ENCODE results near the gene HTR6. TPM values are rescaled to one million over a fixed set of nuclear protein-coding genes. Genes with fewer than 3 reads are reported as not detected.

Gene HTR6
- polyA plus RNA-seq, 1 donor (not counting 4 experiments of a cell fraction or from before 2014, with no cell fraction given): not detected

- H3K9ac ChIP-seq (ENCODE audit: control insufficient read depth, extremely low read depth, insufficient read depth, low read length): no peak overlapping the region
- no peak for TF ChIP-seq CTCF (optimal IDR thresholded peaks at IDR 0.05 in 1 of 3, IDR thresholded peaks at IDR 0.05 in 1 of 3, conservative IDR thresholded peaks at IDR 0.05 in 1 of 3; ENCODE audit: extremely low read depth in 1 of 3, insufficient read depth in 2 of 3, low read length in 3 of 3)
- TF ChIP-seq EZH2 (IDR thresholded peaks at IDR 0.05; ENCODE audit: low read length): no peak
- no peak for FAIRE-seq
- no peak overlapping the region for H3K27ac ChIP-seq (ENCODE audit: control insufficient read depth, insufficient read depth, low read length)
- no peak overlapping the region for H2AFZ ChIP-seq (ENCODE audit: control insufficient read depth, low read length)
- dilution Hi-C loops (cut with MboI; ENCODE audit: extremely low pct_ligation_motif_present, low sequenced_read_pairs): no loop called here
- H3K4me2 ChIP-seq (ENCODE audit: control insufficient read depth, extremely low read depth, insufficient read depth, low read depth, low read length): no peak overlapping the region
- H3K9me3 ChIP-seq (ENCODE audit: control insufficient read depth, low read depth, low read length): no peaks in the 10 kb centered on the region
- no peak for DNase-seq (ENCODE audit: low read depth, low spot score)
- H3K4me1 ChIP-seq (ENCODE audit: control insufficient read depth, extremely low read depth, insufficient read depth, low read length): no peaks in the 10 kb centered on the region
- peaks cover 49% of the 10 kb centered on the region for H3K27me3 ChIP-seq (ENCODE audit: control insufficient read depth, extremely low read depth, insufficient read depth, low read length)
- H3K79me2 ChIP-seq (ENCODE audit: control insufficient read depth, insufficient read depth, low read length): no peaks in the 10 kb centered on the region
- H3K36me3 ChIP-seq (ENCODE audit: control insufficient read depth in 2 of 2, extremely low read depth in 1 of 2, insufficient read depth in 2 of 2, low read length in 2 of 2): no peaks in the 10 kb centered on the region
- H4K20me1 ChIP-seq (ENCODE audit: control insufficient read depth, extremely low read depth, insufficient read depth, low read length): no peaks in the 10 kb centered on the region
- H3K4me3 ChIP-seq (ENCODE audit: control insufficient read depth in 2 of 3, extremely low read depth in 1 of 3, insufficient read depth in 2 of 3, low read depth in 1 of 3, low read length in 3 of 3): no peak overlapping the region
- H3K9me1 ChIP-seq (ENCODE audit: control insufficient read depth, extremely low read depth, insufficient read depth, low read length): no peaks in the 10 kb centered on the region
These were observed 4.2 kb downstream of the HTR6 start for GRCh38 chr1:19668888-19669287.

- TF ChIP-seq EZH2 (IDR thresholded peaks at IDR 0.05; ENCODE audit: low read length) (no peak), CTCF (optimal IDR thresholded peaks at IDR 0.05 in 1 of 3, IDR thresholded peaks at IDR 0.05 in 1 of 3, conservative IDR thresholded peaks at IDR 0.05 in 1 of 3; ENCODE audit: extremely low read depth in 1 of 3, insufficient read depth in 2 of 3, low read length in 3 of 3) (no peak)
- no peak for DNase-seq (ENCODE audit: low read depth, low spot score)
- Histone ChIP-seq H3K4me2 (ENCODE audit: control insufficient read depth, extremely low read depth, insufficient read depth, low read depth, low read length) (no peak overlapping the region), H3K36me3 (ENCODE audit: control insufficient read depth in 2 of 2, extremely low read depth in 1 of 2, insufficient read depth in 2 of 2, low read length in 2 of 2) (no peaks in the 10 kb centered on the region), H3K4me3 (ENCODE audit: control insufficient read depth in 2 of 3, extremely low read depth in 1 of 3, insufficient read depth in 2 of 3, low read depth in 1 of 3, low read length in 3 of 3) (no peak overlapping the region), H3K79me2 (ENCODE audit: control insufficient read depth, insufficient read depth, low read length) (no peaks in the 10 kb centered on the region), H2AFZ (ENCODE audit: control insufficient read depth, low read length) (no peak overlapping the region), H3K27ac (ENCODE audit: control insufficient read depth, insufficient read depth, low read length) (no peak overlapping the region), H4K20me1 (ENCODE audit: control insufficient read depth, extremely low read depth, insufficient read depth, low read length) (no peaks in the 10 kb centered on the region), H3K9ac (ENCODE audit: control insufficient read depth, extremely low read depth, insufficient read depth, low read length) (no peak overlapping the region), H3K9me1 (ENCODE audit: control insufficient read depth, extremely low read depth, insufficient read depth, low read length) (no peaks in the 10 kb centered on the region), H3K4me1 (ENCODE audit: control insufficient read depth, extremely low read depth, insufficient read depth, low read length) (no peaks in the 10 kb centered on the region), H3K9me3 (ENCODE audit: control insufficient read depth, low read depth, low read length) (no peaks in the 10 kb centered on the region), H3K27me3 (ENCODE audit: control insufficient read depth, extremely low read depth, insufficient read depth, low read length) (peaks cover 30% of the 10 kb centered on the region)
- FAIRE-seq: no peak
- dilution Hi-C loops (cut with MboI; ENCODE audit: extremely low pct_ligation_motif_present, low sequenced_read_pairs): no loop called here
These were observed 6.1 kb downstream of the HTR6 start for GRCh38 chr1:19670787-19671186.

Data from keratinocyte (primary cell).